Lung (tissue), 12 donors: ENCODE measurements around the gene ATP8B3. TPM values are rescaled to one million over a fixed set of nuclear protein-coding genes. Genes with fewer than 3 reads are reported as not detected.

ENCODE experiments used
- ATAC-seq: fragments of 200-7000 bp; cut with Tn5 transposase; one replicate; pipeline ENCODE4 v1.9.1; 2020; ENCODE audit warnings: moderate number of reproducible peaks; ENCODE audit not compliant: insufficient read depth, low FRiP score
- DNase-seq, 3 donors: peaks; one replicate each; pipeline ENCODE4 v3.0.0-alpha.2; 2013 to 2017
- H3K27ac ChIP-seq, 2 donors: one replicate each; pipeline ENCODE4 v1.5.1; 2013; ENCODE audit warnings: mild to moderate bottlenecking in 2 of 2, moderate library complexity in 2 of 2, control low read depth in 1 of 2, inconsistent platforms in 1 of 2, low read depth in 1 of 2, low read length in 1 of 2
- H3K27me3 ChIP-seq, 3 donors: one replicate each; pipeline ENCODE4 v1.5.1; 2013; ENCODE audit warnings: low read length in 2 of 3; ENCODE audit not compliant: control insufficient read depth in 3 of 3, insufficient read depth in 3 of 3
- H3K36me3 ChIP-seq, 4 donors: one replicate each; pipeline ENCODE4 v1.5.1; 2013; ENCODE audit warnings: low read length in 4 of 4, mild to moderate bottlenecking in 1 of 4, moderate library complexity in 1 of 4; ENCODE audit not compliant: control insufficient read depth in 4 of 4, insufficient read depth in 4 of 4
- H3K4me1 ChIP-seq, 5 donors: one replicate each; pipeline ENCODE4 v1.5.1; 2013; ENCODE audit warnings: low read length in 5 of 5, mild to moderate bottlenecking in 2 of 5, moderate library complexity in 1 of 5; ENCODE audit not compliant: control insufficient read depth in 5 of 5, insufficient read depth in 5 of 5
- H3K4me3 ChIP-seq: one replicate; pipeline ENCODE4 v1.5.1; 2013; ENCODE audit warnings: mild to moderate bottlenecking, control low read depth, moderate library complexity
- H3K9ac ChIP-seq, 2 donors: one replicate each; pipeline ENCODE4 v1.5.1; 2013; ENCODE audit warnings: low read length in 2 of 2, control low read depth in 1 of 2; ENCODE audit not compliant: insufficient read depth in 1 of 2
- H3K9me3 ChIP-seq, 4 donors: one replicate each; pipeline ENCODE4 v1.5.1; 2013; ENCODE audit warnings: low read length in 3 of 4, mild to moderate bottlenecking in 1 of 4, moderate library complexity in 1 of 4; ENCODE audit not compliant: control insufficient read depth in 4 of 4, insufficient read depth in 3 of 4
- WGBS, 2 donors: extraction: QIAGEN DNeasy Blood & Tissue Kit; methylation state at CpG; one replicate each; pipeline ENCODE4 v1.1.7; 2013; 5-methylcytosine and 5-hydroxymethylcytosine counted together
- polyA plus RNA-seq, 2 donors: library from polyadenylated mRNA; stranded (reverse); fragments of 200-250 nt; gene quantifications; one replicate each; pipeline ENCODE4 v1.2.1, GENCODE V29; 2013
- total RNA-seq, 2 donors: library from RNA; depleted of rRNA in 1 of 2; stranded (reverse); fragments of >200 nt in 1 of 2; gene quantifications; one replicate each; pipeline ENCODE4 v1.2.1, GENCODE V29; 2014 to 2021
- TF ChIP-seq, protein P1 (sequence below): IDR thresholded peaks from 2 replicates; pipeline ENCODE4 v1.5.1; 2012; ENCODE audit warnings: mild to moderate bottlenecking; ENCODE audit errors: control extremely low read depth, extremely low read depth
- donor health status: control.
- donor health status: control.
- donor health status: Bipolar disorder and iron deficiency.
- donor health status: healthy.
- donor health status: DM: yes; HTN: yes; CAD: no.

Gene ATP8B3
- total and polyA plus RNA-seq, 4 donors = 0.69 to 2.4 (median 1.8) TPM

DNA sequence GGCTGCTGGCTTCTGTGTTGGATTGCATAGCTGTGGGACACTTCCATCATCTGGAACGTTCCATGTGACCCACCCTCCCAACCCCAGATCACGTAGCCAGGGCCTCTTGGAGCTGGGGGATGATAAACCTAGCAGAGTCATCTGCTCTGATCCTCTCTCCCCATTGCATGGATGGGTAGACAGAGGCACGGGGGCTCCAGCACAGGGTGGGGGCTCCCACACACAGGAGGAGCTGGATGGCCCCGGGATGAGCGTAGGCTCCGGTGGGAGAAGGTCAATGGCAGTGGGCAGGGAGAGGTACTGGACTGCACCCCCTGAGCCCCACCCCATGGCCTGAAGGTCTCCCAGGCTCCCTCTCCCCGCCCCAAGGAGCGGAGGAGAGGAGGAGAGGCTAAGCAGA lies 25.4 kb downstream of the ATP8B3 start:
- no peak for DNase-seq
- TF ChIP-seq, protein P1, sequence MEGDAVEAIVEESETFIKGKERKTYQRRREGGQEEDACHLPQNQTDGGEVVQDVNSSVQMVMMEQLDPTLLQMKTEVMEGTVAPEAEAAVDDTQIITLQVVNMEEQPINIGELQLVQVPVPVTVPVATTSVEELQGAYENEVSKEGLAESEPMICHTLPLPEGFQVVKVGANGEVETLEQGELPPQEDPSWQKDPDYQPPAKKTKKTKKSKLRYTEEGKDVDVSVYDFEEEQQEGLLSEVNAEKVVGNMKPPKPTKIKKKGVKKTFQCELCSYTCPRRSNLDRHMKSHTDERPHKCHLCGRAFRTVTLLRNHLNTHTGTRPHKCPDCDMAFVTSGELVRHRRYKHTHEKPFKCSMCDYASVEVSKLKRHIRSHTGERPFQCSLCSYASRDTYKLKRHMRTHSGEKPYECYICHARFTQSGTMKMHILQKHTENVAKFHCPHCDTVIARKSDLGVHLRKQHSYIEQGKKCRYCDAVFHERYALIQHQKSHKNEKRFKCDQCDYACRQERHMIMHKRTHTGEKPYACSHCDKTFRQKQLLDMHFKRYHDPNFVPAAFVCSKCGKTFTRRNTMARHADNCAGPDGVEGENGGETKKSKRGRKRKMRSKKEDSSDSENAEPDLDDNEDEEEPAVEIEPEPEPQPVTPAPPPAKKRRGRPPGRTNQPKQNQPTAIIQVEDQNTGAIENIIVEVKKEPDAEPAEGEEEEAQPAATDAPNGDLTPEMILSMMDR = no peak
- no peaks in the 10 kb centered on the region for H3K36me3 ChIP-seq
- H3K27ac ChIP-seq = no peak overlapping the region
- no peak overlapping the region for H3K4me3 ChIP-seq
- H3K4me1 ChIP-seq = peaks cover 0 to 5% (median 0%) of the 10 kb centered on the region in 5 donors
- ATAC-seq = no peak
- WGBS, 2 donors = 87 to 88% methylated on average over 8 of the region's 8 CpGs
- H3K9ac ChIP-seq = no peak overlapping the region
- H3K27me3 ChIP-seq = peaks cover 0 to 21% (median 5%) of the 10 kb centered on the region in 3 donors
- H3K9me3 ChIP-seq = peaks cover 0 to 20% (median 2%) of the 10 kb centered on the region in 4 donors

- no peak overlapping the region for H3K9ac ChIP-seq
- DNase-seq = no peak
- no peak overlapping the region for H3K27ac ChIP-seq
- no peak overlapping the region for H3K4me3 ChIP-seq
- no peaks in the 10 kb centered on the region for H3K36me3 ChIP-seq
- no peak for ATAC-seq
- 93 to 97% methylated on average over 17 to 19 of the region's 19 CpGs for WGBS, 2 donors
- H3K4me1 ChIP-seq = peaks cover 0 to 5% (median 0%) of the 10 kb centered on the region in 5 donors
- H3K9me3 ChIP-seq = peaks cover 0 to 26% (median 3%) of the 10 kb centered on the region in 4 donors
- H3K27me3 ChIP-seq = peaks cover 0 to 22% (median 12%) of the 10 kb centered on the region in 3 donors
- TF ChIP-seq, protein P1 = no peak
Observed at GRCh38 chr19:1785310-1785709, 26.8 kb downstream of the ATP8B3 start.

DNA sequence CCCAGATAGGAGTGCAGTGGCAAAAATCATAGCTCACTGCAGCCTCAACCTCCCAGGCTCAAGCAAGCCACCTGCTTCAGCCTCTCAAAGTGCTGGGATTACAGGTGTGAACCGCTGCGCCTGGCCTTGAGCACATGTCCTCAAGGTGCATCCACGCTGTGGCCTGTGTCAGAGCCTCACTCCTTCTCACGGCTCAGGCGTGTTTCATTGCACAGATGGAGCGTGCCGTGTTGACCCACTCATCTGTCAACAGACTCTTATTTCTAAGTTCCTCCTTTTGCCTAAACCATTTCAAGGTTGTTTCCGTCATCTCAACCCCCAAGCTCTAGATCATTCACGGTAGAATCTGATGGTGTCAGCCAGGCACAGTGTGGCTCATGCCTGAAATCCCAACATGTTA lies 28.2 kb downstream of the ATP8B3 start:
- Histone ChIP-seq H3K27me3 (peaks cover 0 to 37% (median 24%) of the 10 kb centered on the region in 3 donors), H3K4me1 (no peaks in the 10 kb centered on the region), H3K9me3 (peaks cover 0 to 26% (median 3%) of the 10 kb centered on the region in 4 donors), H3K4me3 (no peak overlapping the region), H3K9ac (no peak overlapping the region), H3K36me3 (no peaks in the 10 kb centered on the region), H3K27ac (no peak overlapping the region)
- no peak for ATAC-seq
- TF ChIP-seq, protein P1 = no peak
- no peak for DNase-seq
- WGBS, 2 donors = 43 to 72% methylated on average over 9 of the region's 9 CpGs

DNA sequence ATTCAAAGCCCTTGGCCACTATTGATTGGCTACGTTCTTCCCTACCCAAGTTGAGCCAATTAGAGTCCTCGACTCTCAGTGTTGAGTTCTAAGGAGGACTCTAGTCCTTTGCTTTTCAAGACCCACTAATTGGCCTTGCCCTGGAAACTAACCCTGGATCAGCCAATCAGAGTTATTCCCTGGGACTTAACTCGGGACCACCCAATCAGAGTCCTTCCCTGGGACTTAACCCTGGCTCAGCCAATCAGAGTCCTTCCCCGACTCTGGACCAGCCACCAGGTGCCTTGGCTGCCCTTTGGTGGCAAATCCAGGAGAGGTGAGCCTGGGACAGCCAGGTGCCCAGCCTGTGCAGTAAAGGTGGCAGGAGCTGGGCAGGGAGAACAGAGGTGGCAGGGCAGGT lies 28.7 kb downstream of the ATP8B3 start:
- 89 to 92% methylated on average over 4 of the region's 4 CpGs for WGBS, 2 donors
- TF ChIP-seq, protein P1 = no peak
- Histone ChIP-seq H3K27ac (no peak overlapping the region), H3K9ac (no peak overlapping the region), H3K27me3 (peaks cover 0 to 38% (median 25%) of the 10 kb centered on the region in 3 donors), H3K4me3 (no peak overlapping the region), H3K36me3 (no peaks in the 10 kb centered on the region), H3K9me3 (peaks cover 0 to 23% (median 3%) of the 10 kb centered on the region in 4 donors), H3K4me1 (no peaks in the 10 kb centered on the region)
- DNase-seq (no peak), ATAC-seq (no peak)
